HepG2 (cell line): Measurements from ENCODE around the gene APOBEC3B. TPM values are rescaled to one million over a fixed set of nuclear protein-coding genes. Genes with fewer than 3 reads are reported as not detected.
"Not testable (repeated sequence)": the region's sequence is repeated elsewhere in the genome, so short reads cannot be mapped to it uniquely, and the experiment has no call there.

Experiments used
- ATAC-seq: fragments of 200-7000 bp; cut with Tn5 transposase; 3 replicates; pipeline ENCODE4 v1.9.1; 2020; ENCODE audit warnings: mild to moderate bottlenecking, moderate library complexity
- BruUV-seq: library from RNA; stranded (reverse); fragments of 400-500 nt; replicated peaks from 2 replicates; lab custom pipeline; 2021; lab: Mats Ljungman, UMichigan
- CTCF ChIA-PET: fragments of 300-600 bp; formaldehyde crosslinking; extraction: SDS; loops from one replicate; lab custom pipeline; 2021; ENCODE audit warnings: low total read pairs, inconsistent platforms, low intra/inter-chr PET ratio; lab: Yijun Ruan, JAX
- POLR2A ChIA-PET: fragments of 350-600 bp; sonication (Branson Sonifier 250); formaldehyde crosslinking; loops from one replicate; lab custom pipeline; 2020; ENCODE audit warnings: antibody characterized with exemption, inconsistent platforms; lab: Yijun Ruan, JAX
- DNase-seq: peaks from one replicate; pipeline ENCODE4 v3.0.0-alpha.2; 2015; ENCODE audit warnings: low spot score
- FAIRE-seq: peaks from 3 replicates; lab custom pipeline; 2011; peaks lifted over from hg19 to GRCh38; lab: Jason Lieb, UNC
- H2AFZ ChIP-seq: one replicate; pipeline ENCODE4 v1.6.1; 2011; ENCODE audit warnings: low read length, inconsistent platforms
- H3K27ac ChIP-seq: fragments of 300-600 bp; 3 replicates; pipeline ENCODE4 v1.8.0; 2011; ENCODE audit warnings: mixed run types, mild to moderate bottlenecking, mixed read lengths, low read length, inconsistent platforms; ENCODE audit not compliant: insufficient read depth; ENCODE audit errors: extremely low read length
- H3K27me3 ChIP-seq, 2 experiments: fragments of 200-600 bp in 1 of 2; 2 replicates in 1 of 2; 3 replicates in 1 of 2; pipeline versions ENCODE4 v1.6.0 to v1.8.0; 2011; ENCODE audit warnings: low read length in 2 of 2, mild to moderate bottlenecking in 2 of 2, moderate library complexity in 2 of 2, inconsistent platforms in 1 of 2; ENCODE audit not compliant: insufficient read depth in 2 of 2, control insufficient read depth in 1 of 2
- H3K36me3 ChIP-seq, 2 experiments: fragments of 200-600 bp in 1 of 2; replicated peaks in 1 of 2; 2 replicates in 1 of 2; 3 replicates in 1 of 2; pipeline versions ENCODE4 v1.5.1 to v1.8.0; 2011; ENCODE audit warnings: low read length in 2 of 2, inconsistent platforms in 1 of 2; ENCODE audit not compliant: insufficient read depth in 2 of 2, control insufficient read depth in 1 of 2
- H3K4me1 ChIP-seq: 2 replicates; pipeline ENCODE4 v1.5.1; 2012; ENCODE audit warnings: low read length, inconsistent platforms; ENCODE audit not compliant: insufficient read depth
- H3K4me2 ChIP-seq: 2 replicates; pipeline ENCODE4 v1.6.0; 2011; ENCODE audit warnings: low read depth, low read length, inconsistent platforms
- H3K4me3 ChIP-seq, 3 experiments: fragments of 200-600 bp in 1 of 3; sonication (generic), shearing (Covaris generic) in 1 of 3; replicated peaks in 1 of 3; 2 replicates each; pipeline ENCODE4 v1.5.1; 2011 to 2016; ENCODE audit warnings: low read length in 3 of 3, inconsistent platforms in 2 of 3, low read depth in 2 of 3, mild to moderate bottlenecking in 2 of 3, control low read depth in 1 of 3, mixed read lengths in 1 of 3; ENCODE audit not compliant: insufficient read depth in 1 of 3
- H3K79me2 ChIP-seq: one replicate; pipeline ENCODE4 v1.6.1; 2011; ENCODE audit warnings: low read length, inconsistent platforms; ENCODE audit not compliant: insufficient read depth
- H3K9ac ChIP-seq: 2 replicates; pipeline ENCODE4 v1.6.0; 2011; ENCODE audit warnings: mild to moderate bottlenecking, low read depth, low read length, inconsistent platforms; ENCODE audit not compliant: insufficient read depth
- H3K9me3 ChIP-seq: 2 replicates; pipeline ENCODE4 v1.5.1; 2012; ENCODE audit warnings: mild to moderate bottlenecking, low read length
- H4K20me1 ChIP-seq: 2 replicates; pipeline ENCODE4 v1.6.0; 2011; ENCODE audit warnings: inconsistent platforms, mild to moderate bottlenecking, low read length, moderate library complexity; ENCODE audit not compliant: insufficient read depth
- HNRNPH1 ChIP-seq: fragments of 200-400 bp; formaldehyde crosslinking; optimal IDR thresholded peaks from 2 replicates; pipeline ENCODE3; 2017; ENCODE audit warnings: mild to moderate bottlenecking, low read depth, low read length
- KMT2A ChIP-seq: sonication (generic); formaldehyde crosslinking; IDR thresholded peaks from 2 replicates; pipeline ENCODE4 v1.4.0; 2020; ENCODE audit warnings: missing genetic modification reagents
- RAD51 ChIP-seq: fragments of 450-650 bp; IDR thresholded peaks from 2 replicates; pipeline ENCODE4 v1.6.1; 2016; ENCODE audit warnings: borderline replicate concordance
- RFXAP ChIP-seq: sonication (generic); formaldehyde crosslinking; IDR thresholded peaks from 2 replicates; pipeline ENCODE4 v1.4.0; 2020; ENCODE audit warnings: missing genetic modification reagents, borderline replicate concordance
- SRY ChIP-seq: sonication (generic); formaldehyde crosslinking; IDR thresholded peaks from 2 replicates; pipeline ENCODE4 v1.8.0; 2022; ENCODE audit warnings: mild to moderate bottlenecking, missing genetic modification reagents
- ZBTB7A ChIP-seq: sonication (generic); formaldehyde crosslinking; IDR thresholded peaks from 2 replicates; pipeline ENCODE4 v1.8.0; 2022; ENCODE audit warnings: mild to moderate bottlenecking, missing genetic modification reagents
- ZNF557 ChIP-seq: sonication (generic); formaldehyde crosslinking; IDR thresholded peaks from 2 replicates; pipeline ENCODE4 v1.4.0; 2020; ENCODE audit warnings: missing genetic modification reagents
- WGBS: methylation state at CpG from one replicate; pipeline ENCODE4 v1.1.6; 2017; ENCODE audit warnings: low lambda C conversion rate; 5-methylcytosine and 5-hydroxymethylcytosine counted together
- in situ Hi-C: cut with HindIII; loops from 2 replicates; pipeline ENCODE4 v1.10.0; 2017; ENCODE audit warnings: low pct_unique_long_range_greater_than_20kb; ENCODE audit not compliant: extremely low pct_ligation_motif_present
- intact Hi-C: fragments of 100-400 bp; cut with micrococcal nuclease; formaldehyde crosslinking; loops from one replicate; pipeline ENCODE4 v1.10.0; 2022; ENCODE audit not compliant: unreplicated experiment
- polyA plus RNA-seq, 8 experiments: library from polyadenylated mRNA; depleted of rRNA in 3 of 8; stranded (reverse) in 7 of 8; unstranded in 1 of 8; fragments of >200 nt; fragmentation: Illumina TruSeq in 4 of 8; extraction: Trizol in 4 of 8; gene quantifications; 2 replicates each; pipeline versions ENCODE4 v1.2.1 to v1.2.3, GENCODE V29; 2011 to 2016; ENCODE audit warnings: low read depth in 4 of 8, missing spikeins in 1 of 8, mixed read lengths in 1 of 8; ENCODE audit not compliant: insufficient read depth in 1 of 8
- total RNA-seq, 5 experiments: library from RNA; depleted of rRNA; stranded (reverse); fragments of >200 nt; fragmentation: Illumina TruSeq; extraction: Trizol; gene quantifications; 2 replicates each; pipeline ENCODE4 v1.2.3, GENCODE V29; 2016; ENCODE audit warnings: low read depth in 1 of 5
- TF ChIP-seq, protein P1 (sequence below): sonication (generic); formaldehyde crosslinking; IDR thresholded peaks from 2 replicates; pipeline ENCODE4 v1.9.0; 2022; ENCODE audit warnings: missing genetic modification reagents, mild to moderate bottlenecking, borderline replicate concordance

Gene APOBEC3B
- total and polyA plus RNA-seq, 2 of the 13 experiments (the other 11 are each of a cell fraction or from before 2014, with no cell fraction given) = 6.7 to 8.8 TPM

DNA sequence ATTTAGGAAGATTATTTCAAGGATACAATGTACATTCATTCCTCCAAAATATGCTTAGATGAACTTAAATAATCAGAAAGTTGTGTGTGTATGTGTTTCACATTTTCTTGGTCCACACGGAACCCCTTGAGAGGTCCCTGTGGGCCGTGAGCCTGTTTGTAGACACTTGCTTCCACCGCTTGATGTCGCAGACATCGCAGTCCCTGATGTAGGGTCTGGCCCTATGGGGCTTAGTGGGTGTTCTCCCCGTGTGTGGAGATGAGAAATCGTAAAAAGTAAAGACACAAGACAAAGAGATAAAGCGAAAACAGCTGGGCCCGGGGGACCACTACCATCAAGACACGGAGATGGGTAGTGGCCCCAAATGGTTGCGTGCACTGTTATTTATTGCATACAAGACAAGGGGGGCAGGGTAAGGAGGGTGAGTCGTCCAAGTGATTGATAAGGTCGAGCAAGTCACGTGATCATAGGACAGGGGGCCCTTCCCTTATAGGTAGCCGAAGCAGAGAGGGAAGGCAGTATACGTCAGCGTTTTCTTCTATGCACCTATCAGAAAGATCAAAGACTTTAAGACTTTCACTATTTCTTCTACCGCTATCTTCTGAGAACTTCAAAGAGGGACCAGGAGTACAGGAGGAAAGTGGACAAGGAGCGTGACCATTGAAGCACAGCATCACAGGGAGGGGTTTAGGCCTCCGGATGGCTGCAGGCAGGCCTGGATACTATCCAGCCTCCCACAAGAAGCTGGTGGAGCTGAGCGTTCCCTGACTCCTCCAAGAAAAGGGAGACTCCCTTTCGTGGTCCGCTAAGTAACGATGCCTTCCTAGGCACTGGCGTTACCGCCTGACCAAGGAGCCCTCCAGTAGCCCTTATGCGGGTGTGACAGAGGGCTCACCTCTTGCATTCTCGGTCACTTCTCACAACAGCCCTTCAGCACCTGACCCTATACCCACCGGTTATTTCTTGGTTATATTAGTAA, 30.7 kb downstream of the APOBEC3B start:
- no peak overlapping the region for H2AFZ ChIP-seq
- intact Hi-C loops (no loop called here), in situ Hi-C loops (loop anchor here (5.0 kb wide), 1 partner anchor 104 kb away; no protein-coding TSS in a partner anchor)
- H3K4me1 ChIP-seq = peaks cover 49% of the 10 kb centered on the region
- CTCF ChIA-PET = no interaction called here
- H3K9ac ChIP-seq = no peak overlapping the region
- no peak overlapping the region for H3K4me3 ChIP-seq
- H4K20me1 ChIP-seq = no peaks in the 10 kb centered on the region
- H3K27ac ChIP-seq = no peak overlapping the region
- TF ChIP-seq RAD51 = peak; percentile 36; the same call in 1 of the 2 replicates
- no peak for TF ChIP-seq ZNF557
- TF ChIP-seq KMT2A (CRISPR knock-in tag) = no peak
- TF ChIP-seq HNRNPH1 = no peak
- TF ChIP-seq RFXAP = no peak
- no peak for TF ChIP-seq SRY
- FAIRE-seq (no peak), ATAC-seq (no peak), DNase-seq (no peak)
- no peaks in the 10 kb centered on the region for H3K9me3 ChIP-seq
- 83% methylated on average over 28 of the region's 29 CpGs for WGBS
- no peak overlapping the region for H3K4me2 ChIP-seq
- H3K27me3 ChIP-seq = no peaks in the 10 kb centered on the region; a peak in 2 of 5 replicates
- BruUV-seq = no TSS peak
- H3K36me3 ChIP-seq = no peaks in the 10 kb centered on the region
- no peaks in the 10 kb centered on the region for H3K79me2 ChIP-seq
- POLR2A ChIA-PET = no interaction called here

DNA sequence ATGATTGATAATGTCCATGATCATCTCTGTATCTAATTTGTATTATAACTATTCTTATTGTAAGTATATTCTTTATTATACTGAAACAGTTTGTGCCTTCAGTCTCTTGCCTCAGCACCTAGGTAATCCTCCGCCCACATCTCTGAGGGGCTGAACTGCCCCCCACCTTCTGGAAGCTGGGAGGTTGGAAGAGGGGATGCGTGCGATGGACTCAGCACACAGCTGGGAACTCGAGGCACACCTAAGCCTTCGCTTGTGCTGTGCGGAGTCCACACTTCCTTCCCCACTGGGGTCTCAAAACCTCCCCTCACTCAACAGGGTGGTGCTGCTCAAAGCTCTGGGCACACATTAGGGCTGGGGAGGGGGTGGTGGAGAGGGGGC, 31.4 kb downstream of the APOBEC3B start:
- in situ Hi-C loops = loop anchor here (5.0 kb wide), 1 partner anchor 104 kb away; no protein-coding TSS in a partner anchor
- CTCF ChIA-PET, BruUV-seq, H4K20me1 ChIP-seq: not testable (repeated sequence)
- H3K4me2 ChIP-seq = peak overlapping the region; percentile 79
- WGBS = 52% methylated on average over 4 of the region's 6 CpGs
- TF ChIP-seq, protein P1, sequence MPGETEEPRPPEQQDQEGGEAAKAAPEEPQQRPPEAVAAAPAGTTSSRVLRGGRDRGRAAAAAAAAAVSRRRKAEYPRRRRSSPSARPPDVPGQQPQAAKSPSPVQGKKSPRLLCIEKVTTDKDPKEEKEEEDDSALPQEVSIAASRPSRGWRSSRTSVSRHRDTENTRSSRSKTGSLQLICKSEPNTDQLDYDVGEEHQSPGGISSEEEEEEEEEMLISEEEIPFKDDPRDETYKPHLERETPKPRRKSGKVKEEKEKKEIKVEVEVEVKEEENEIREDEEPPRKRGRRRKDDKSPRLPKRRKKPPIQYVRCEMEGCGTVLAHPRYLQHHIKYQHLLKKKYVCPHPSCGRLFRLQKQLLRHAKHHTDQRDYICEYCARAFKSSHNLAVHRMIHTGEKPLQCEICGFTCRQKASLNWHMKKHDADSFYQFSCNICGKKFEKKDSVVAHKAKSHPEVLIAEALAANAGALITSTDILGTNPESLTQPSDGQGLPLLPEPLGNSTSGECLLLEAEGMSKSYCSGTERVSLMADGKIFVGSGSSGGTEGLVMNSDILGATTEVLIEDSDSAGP = 0 out of 2 replicates have a peak, but pooled peaks have one; percentile 3
- 0 out of 2 replicates have a peak, but pooled peaks have one; percentile 4 for TF ChIP-seq ZBTB7A
- TF ChIP-seq, all 625 proteins: peak for 2; not testable (repeated sequence) for 623
- Histone ChIP-seq H3K4me3 (peak overlapping the region; percentile 77 to 86 (median 78)), H3K9ac (peak overlapping the region; percentile 65; the same call in 1 of the 2 replicates), H3K4me1 (peaks cover 49% of the 10 kb centered on the region), H3K27ac (peak overlapping the region; percentile 67)
- FAIRE-seq, intact Hi-C loops, DNase-seq, H3K79me2 ChIP-seq, H3K9me3 ChIP-seq, POLR2A ChIA-PET, H3K27me3 ChIP-seq, H2AFZ ChIP-seq, H3K36me3 ChIP-seq: not testable (repeated sequence)
- ATAC-seq = peak; percentile 35; the same call in 2 of the 3 replicates
